Caco-2 (cell line): ENCODE data around the gene INSYN2A. TPM values are rescaled to one million over a fixed set of nuclear protein-coding genes. Genes with fewer than 3 reads are reported as not detected.

Experiments used
- BruUV-seq: library from RNA; stranded (reverse); fragments of 400-500 nt; replicated peaks from 2 replicates; lab custom pipeline; 2021; lab: Mats Ljungman, UMichigan
- CTCF ChIA-PET: fragments of 300-600 bp; sonication (Branson Sonifier 250); formaldehyde crosslinking; loops from one replicate; lab custom pipeline; 2022; ENCODE audit warnings: antibody characterized with exemption; lab: Charles Lee
- POLR2A ChIA-PET: fragments of 300-600 bp; sonication (Branson Sonifier 250); formaldehyde crosslinking; loops from one replicate; lab custom pipeline; 2022; ENCODE audit warnings: antibody characterized with exemption; lab: Charles Lee
- DNase-seq, 2 experiments: peaks; one replicate each; pipeline versions ENCODE4 v3.0.0 to v3.0.0-alpha.2; 2020 to 2022
- H3K27me3 ChIP-seq: replicated peaks from 2 replicates; pipeline ENCODE4 v1.6.0; 2011; ENCODE audit warnings: low read length; ENCODE audit not compliant: control insufficient read depth, insufficient read depth
- H3K36me3 ChIP-seq: 2 replicates; pipeline ENCODE4 v1.5.1; 2011; ENCODE audit warnings: low read length; ENCODE audit not compliant: control insufficient read depth, insufficient read depth
- H3K4me1 ChIP-seq: fragments of 250-450 bp; sonication (Bioruptor Pico); 2 replicates; pipeline ENCODE4 v1.5.1; 2020; ENCODE audit warnings: mild to moderate bottlenecking
- H3K4me3 ChIP-seq: 2 replicates; pipeline ENCODE4 v1.5.1; 2011; ENCODE audit warnings: low read depth, mild to moderate bottlenecking, control low read depth, low read length
- H3K9me3 ChIP-seq: fragments of 250-450 bp; sonication (Bioruptor Pico); 2 replicates; pipeline ENCODE4 v1.5.1; 2020; ENCODE audit warnings: mild to moderate bottlenecking, moderate library complexity
- H3K27ac Mint-ChIP-seq: one replicate; pipeline ENCODE4 v1.8.0; 2022; ENCODE audit warnings: mixed read lengths; ENCODE audit not compliant: unreplicated experiment
- H3K27me3 Mint-ChIP-seq: one replicate; pipeline ENCODE4 v1.8.0; 2022; ENCODE audit warnings: mixed read lengths; ENCODE audit not compliant: insufficient read depth, unreplicated experiment
- H3K36me3 Mint-ChIP-seq: one replicate; pipeline ENCODE4 v1.8.0; 2022; ENCODE audit warnings: mild to moderate bottlenecking, mixed read lengths; ENCODE audit not compliant: insufficient read depth, unreplicated experiment
- H3K4me1 Mint-ChIP-seq: one replicate; pipeline ENCODE4 v1.8.0; 2022; ENCODE audit warnings: low read depth, mixed read lengths; ENCODE audit not compliant: unreplicated experiment
- H3K4me3 Mint-ChIP-seq: one replicate; pipeline ENCODE4 v1.8.0; 2022; ENCODE audit warnings: mild to moderate bottlenecking, moderate library complexity, mixed read lengths; ENCODE audit not compliant: unreplicated experiment
- H3K9me3 Mint-ChIP-seq: one replicate; pipeline ENCODE4 v1.8.0; 2022; ENCODE audit warnings: mixed read lengths; ENCODE audit not compliant: unreplicated experiment
- intact Hi-C: fragments of 100-400 bp; cut with micrococcal nuclease; formaldehyde crosslinking; loops from one replicate; pipeline ENCODE4 v1.10.0; 2022; ENCODE audit not compliant: unreplicated experiment
- total RNA-seq: library from RNA; stranded (reverse); gene quantifications from 2 replicates; pipeline ENCODE4 v1.2.3, GENCODE V29; 2022
- TF ChIP-seq, protein P1 (sequence below), 2 experiments: fragments of 200-600 bp in 1 of 2; IDR thresholded peaks; 1 replicate in 1 of 2; 2 replicates in 1 of 2; pipeline versions ENCODE4 v1.5.1 to v1.8.0; 2011 to 2022; ENCODE audit warnings: antibody characterized with exemption in 1 of 2, control low read depth in 1 of 2, inconsistent platforms in 1 of 2, low read depth in 1 of 2, low read length in 1 of 2, mild to moderate bottlenecking in 1 of 2, moderate library complexity in 1 of 2; ENCODE audit not compliant: insufficient read depth in 1 of 2, severe bottlenecking in 1 of 2, unreplicated experiment in 1 of 2

Gene INSYN2A
- total RNA-seq, 1 experiment from 2014 or later: not detected

DNA sequence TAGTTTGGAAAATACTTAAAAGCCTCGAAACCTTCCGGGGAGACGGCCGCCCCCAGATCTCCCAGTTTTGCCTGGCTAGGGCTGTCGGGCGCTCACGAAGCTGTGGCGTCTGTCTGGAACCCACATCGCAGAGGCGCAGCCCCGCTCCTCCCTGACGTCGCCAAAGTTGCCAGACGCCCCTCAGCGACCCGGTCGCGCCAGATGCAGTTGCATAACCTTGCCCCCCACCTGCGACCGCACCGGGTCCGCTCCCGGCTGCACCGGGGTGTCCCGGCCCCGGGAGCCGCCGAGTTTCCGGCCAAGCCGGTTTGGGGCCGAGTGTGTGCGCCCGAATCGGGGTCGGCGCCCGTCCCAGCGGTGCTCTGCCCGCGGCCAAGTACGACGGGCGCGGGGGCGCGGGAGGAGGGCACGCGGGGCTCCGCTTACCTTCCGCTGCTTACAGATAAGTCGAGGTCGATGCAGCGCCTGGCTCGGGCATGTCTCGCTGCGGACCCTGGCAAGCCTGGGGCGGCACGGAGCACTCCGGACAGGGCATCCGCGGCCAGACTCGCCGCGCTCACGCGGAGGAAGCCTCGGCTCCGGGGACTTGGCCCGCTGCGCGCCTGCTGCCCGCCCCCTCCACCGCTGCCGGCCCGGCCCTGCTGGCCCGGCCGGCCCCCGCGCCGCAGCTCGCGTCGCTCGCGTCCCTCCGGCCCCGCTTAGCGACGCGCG lies 665 bp downstream of the INSYN2A start:
- Mint-ChIP-seq H3K9me3 (no peaks in the 10 kb centered on the region), H3K27me3 (no peaks in the 10 kb centered on the region), H3K4me3 (no peak overlapping the region), H3K4me1 (no peaks in the 10 kb centered on the region), H3K36me3 (peaks cover 7% of the 10 kb centered on the region), H3K27ac (no peak overlapping the region)
- POLR2A ChIA-PET: no interaction called here
- CTCF ChIA-PET: no interaction called here
- intact Hi-C loops: no loop called here
- Histone ChIP-seq H3K4me3 (no peak overlapping the region), H3K9me3 (no peaks in the 10 kb centered on the region), H3K36me3 (no peaks in the 10 kb centered on the region), H3K4me1 (0 out of 2 replicates have a peak, but pooled peaks cover 3% of the 10 kb centered on the region), H3K27me3 (no peaks in the 10 kb centered on the region)
- DNase-seq: no peak
- TF ChIP-seq, protein P1, sequence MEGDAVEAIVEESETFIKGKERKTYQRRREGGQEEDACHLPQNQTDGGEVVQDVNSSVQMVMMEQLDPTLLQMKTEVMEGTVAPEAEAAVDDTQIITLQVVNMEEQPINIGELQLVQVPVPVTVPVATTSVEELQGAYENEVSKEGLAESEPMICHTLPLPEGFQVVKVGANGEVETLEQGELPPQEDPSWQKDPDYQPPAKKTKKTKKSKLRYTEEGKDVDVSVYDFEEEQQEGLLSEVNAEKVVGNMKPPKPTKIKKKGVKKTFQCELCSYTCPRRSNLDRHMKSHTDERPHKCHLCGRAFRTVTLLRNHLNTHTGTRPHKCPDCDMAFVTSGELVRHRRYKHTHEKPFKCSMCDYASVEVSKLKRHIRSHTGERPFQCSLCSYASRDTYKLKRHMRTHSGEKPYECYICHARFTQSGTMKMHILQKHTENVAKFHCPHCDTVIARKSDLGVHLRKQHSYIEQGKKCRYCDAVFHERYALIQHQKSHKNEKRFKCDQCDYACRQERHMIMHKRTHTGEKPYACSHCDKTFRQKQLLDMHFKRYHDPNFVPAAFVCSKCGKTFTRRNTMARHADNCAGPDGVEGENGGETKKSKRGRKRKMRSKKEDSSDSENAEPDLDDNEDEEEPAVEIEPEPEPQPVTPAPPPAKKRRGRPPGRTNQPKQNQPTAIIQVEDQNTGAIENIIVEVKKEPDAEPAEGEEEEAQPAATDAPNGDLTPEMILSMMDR (IDR thresholded peaks at IDR 0.05; ENCODE audit: insufficient read depth in 1 of 2, low read depth in 1 of 2, low read length in 1 of 2, severe bottlenecking in 1 of 2, unreplicated experiment in 1 of 2): no peak
- no TSS peak for BruUV-seq

GRCh38 chr10:127195041-127195506 lies 1.3 kb downstream of the INSYN2A start:
- Histone ChIP-seq H3K36me3 (no peaks in the 10 kb centered on the region), H3K4me1 (0 out of 2 replicates have a peak, but pooled peaks cover 3% of the 10 kb centered on the region), H3K27me3 (no peaks in the 10 kb centered on the region), H3K9me3 (no peaks in the 10 kb centered on the region), H3K4me3 (no peak overlapping the region)
- Mint-ChIP-seq H3K4me1 (no peaks in the 10 kb centered on the region), H3K9me3 (no peaks in the 10 kb centered on the region), H3K27ac (no peak overlapping the region), H3K36me3 (peaks cover 7% of the 10 kb centered on the region), H3K27me3 (no peaks in the 10 kb centered on the region), H3K4me3 (no peak overlapping the region)
- intact Hi-C loops: no loop called here
- POLR2A ChIA-PET: no interaction called here
- no TSS peak for BruUV-seq
- CTCF ChIA-PET: no interaction called here
- TF ChIP-seq, protein P1 (IDR thresholded peaks at IDR 0.05; ENCODE audit: insufficient read depth in 1 of 2, low read depth in 1 of 2, low read length in 1 of 2, severe bottlenecking in 1 of 2, unreplicated experiment in 1 of 2): no peak
- DNase-seq: no peak

GRCh38 chr10:127194599-127194998 lies 1.8 kb downstream of the INSYN2A start:
- TF ChIP-seq, protein P1 (IDR thresholded peaks at IDR 0.05; ENCODE audit: insufficient read depth in 1 of 2, low read depth in 1 of 2, low read length in 1 of 2, severe bottlenecking in 1 of 2, unreplicated experiment in 1 of 2): no peak
- no peak for DNase-seq
- BruUV-seq: no TSS peak
- CTCF ChIA-PET: no interaction called here
- POLR2A ChIA-PET: no interaction called here
- intact Hi-C loops: no loop called here
- no peak overlapping the region for H3K4me3 ChIP-seq
- H3K4me3 Mint-ChIP-seq: no peak overlapping the region
- no peaks in the 10 kb centered on the region for H3K27me3 Mint-ChIP-seq
- H3K4me1 ChIP-seq: 0 out of 2 replicates have a peak, but pooled peaks cover 3% of the 10 kb centered on the region
- no peaks in the 10 kb centered on the region for H3K27me3 ChIP-seq
- H3K9me3 ChIP-seq: no peaks in the 10 kb centered on the region
- H3K4me1 Mint-ChIP-seq: no peaks in the 10 kb centered on the region
- no peak overlapping the region for H3K27ac Mint-ChIP-seq
- H3K36me3 ChIP-seq: no peaks in the 10 kb centered on the region
- no peaks in the 10 kb centered on the region for H3K9me3 Mint-ChIP-seq
- H3K36me3 Mint-ChIP-seq: peaks cover 7% of the 10 kb centered on the region
